Measurements from ENCODE around the gene BICC1. TPM values are rescaled to one million over a fixed set of nuclear protein-coding genes. Genes with fewer than 3 reads are reported as not detected.
"Not testable (repeated sequence)": the region's sequence is repeated elsewhere in the genome, so short reads cannot be mapped to it uniquely, and the experiment has no call there.

Gene BICC1
- total and polyA plus RNA-seq, 4 donors, result 5.9 to 54.2 (median 22.2) TPM

GRCh38 chr10:58857251-58857805 lies 344.7 kb downstream of the BICC1 start:
- H3K4me1 ChIP-seq (ENCODE audit: control insufficient read depth, insufficient read depth, low read length), result no peaks in the 10 kb centered on the region
- H3K9me3 ChIP-seq (ENCODE audit: control insufficient read depth, insufficient read depth, low read length), result no peaks in the 10 kb centered on the region
- DNase-seq (ENCODE audit: low read depth in 4 of 6, low spot score in 6 of 6), result no peak
- WGBS (ENCODE audit: insufficient coverage), result no CpG with 5 or more reads among the region's 3 CpGs
- no peak overlapping the region for H3K27ac ChIP-seq (ENCODE audit: low read depth, low read length)
- no peaks in the 10 kb centered on the region for H3K36me3 ChIP-seq (ENCODE audit: control insufficient read depth, insufficient read depth, low read length)
- H3K27me3 ChIP-seq (ENCODE audit: control insufficient read depth, insufficient read depth, low read length), result no peaks in the 10 kb centered on the region
- H3K4me3 ChIP-seq (ENCODE audit: low read depth, low read length), result no peak overlapping the region

- DNase-seq (ENCODE audit: low read depth in 4 of 6, low spot score in 6 of 6); H3K27ac ChIP-seq (ENCODE audit: low read depth, low read length): not testable (repeated sequence)
- no CpG with 5 or more reads among the region's 1 CpG for WGBS (ENCODE audit: insufficient coverage)
These were observed 345.5 kb downstream of the BICC1 start for GRCh38 chr10:58858123-58858522.

GRCh38 chr10:58859526-58859925 lies 346.9 kb downstream of the BICC1 start:
- WGBS (ENCODE audit: insufficient coverage), result no CpG with 5 or more reads among the region's 2 CpGs
- Histone ChIP-seq H3K27me3 (ENCODE audit: control insufficient read depth, insufficient read depth, low read length) (no peaks in the 10 kb centered on the region), H3K9me3 (ENCODE audit: control insufficient read depth, insufficient read depth, low read length) (no peaks in the 10 kb centered on the region), H3K4me1 (ENCODE audit: control insufficient read depth, insufficient read depth, low read length) (no peaks in the 10 kb centered on the region), H3K36me3 (ENCODE audit: control insufficient read depth, insufficient read depth, low read length) (no peaks in the 10 kb centered on the region), H3K4me3 (ENCODE audit: low read depth, low read length) (no peak overlapping the region), H3K27ac (ENCODE audit: low read depth, low read length) (no peak overlapping the region)
- DNase-seq (ENCODE audit: low read depth in 4 of 6, low spot score in 6 of 6), result no peak

More at GRCh38 chr10:58858123-58858522, 345.5 kb downstream of the BICC1 start:
- H3K4me1 ChIP-seq (ENCODE audit: control insufficient read depth, insufficient read depth, low read length); H3K36me3 ChIP-seq (ENCODE audit: control insufficient read depth, insufficient read depth, low read length); H3K9me3 ChIP-seq (ENCODE audit: control insufficient read depth, insufficient read depth, low read length); H3K27me3 ChIP-seq (ENCODE audit: control insufficient read depth, insufficient read depth, low read length); H3K4me3 ChIP-seq (ENCODE audit: low read depth, low read length): not testable (repeated sequence)

DNA sequence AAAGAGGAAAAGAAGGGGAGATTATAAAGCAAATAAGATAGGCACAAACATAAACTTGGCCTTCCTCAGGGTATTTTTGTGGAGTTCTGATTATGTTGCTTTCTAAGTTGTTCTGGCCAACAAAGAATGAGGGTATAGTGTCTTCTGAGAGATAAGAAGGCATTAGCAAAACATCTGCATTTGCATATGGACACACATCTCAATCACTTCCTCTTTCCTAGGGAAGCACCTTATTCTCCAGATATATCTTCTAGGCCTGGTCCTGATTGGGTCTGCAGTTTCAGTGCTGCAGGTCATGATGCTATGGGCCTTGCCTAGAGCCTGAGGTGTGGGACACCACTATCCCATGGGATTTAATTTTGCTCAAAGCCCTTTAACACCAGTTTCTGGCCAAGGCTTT lies 355.0 kb downstream of the BICC1 start:
- no peak for DNase-seq (ENCODE audit: low read depth in 4 of 6, low spot score in 6 of 6)

DNA sequence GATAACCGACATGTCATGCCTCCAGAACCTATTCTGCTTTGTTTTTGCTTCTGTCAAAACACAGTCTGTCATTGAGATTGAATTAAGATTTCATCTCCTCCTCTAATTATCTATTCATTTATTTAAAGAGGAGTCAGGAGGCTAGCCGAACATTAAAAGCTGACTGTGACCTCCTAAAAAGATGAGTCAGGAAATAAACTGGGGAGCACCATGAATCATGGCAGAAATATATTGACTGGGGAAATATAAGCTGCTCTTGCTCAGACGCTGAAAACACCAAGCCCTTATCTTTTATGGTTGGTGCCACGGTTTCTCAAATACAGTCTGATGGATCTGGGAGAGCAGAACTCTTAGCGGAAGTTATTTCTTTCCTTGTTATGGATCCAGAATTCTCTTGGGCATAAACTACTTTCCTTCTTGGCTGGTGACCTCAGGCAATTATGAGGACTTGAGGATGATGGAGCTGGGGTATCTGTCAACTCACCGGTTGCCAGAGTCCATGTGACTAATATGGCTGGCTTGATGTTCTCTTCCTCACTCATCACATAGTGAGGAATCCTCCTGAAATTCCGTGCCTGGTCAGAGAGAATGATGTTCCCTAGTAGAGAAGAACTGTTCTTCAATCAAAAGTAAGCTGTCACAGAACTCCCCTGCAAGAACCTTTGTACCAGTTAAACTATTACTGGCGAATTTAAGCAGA lies 356.2 kb downstream of the BICC1 start:
- DNase-seq (ENCODE audit: low read depth in 4 of 6, low spot score in 6 of 6), result no peak
- Histone ChIP-seq H3K27ac (ENCODE audit: low read depth, low read length) (no peak overlapping the region), H3K9me3 (ENCODE audit: control insufficient read depth, insufficient read depth, low read length) (no peaks in the 10 kb centered on the region), H3K4me1 (ENCODE audit: control insufficient read depth, insufficient read depth, low read length) (no peaks in the 10 kb centered on the region), H3K27me3 (ENCODE audit: control insufficient read depth, insufficient read depth, low read length) (no peaks in the 10 kb centered on the region), H3K36me3 (ENCODE audit: control insufficient read depth, insufficient read depth, low read length) (no peaks in the 10 kb centered on the region), H3K4me3 (ENCODE audit: low read depth, low read length) (no peak overlapping the region)
- 80% methylated on average over 1 of the region's 8 CpGs for WGBS (ENCODE audit: insufficient coverage)

More for the DNA sequence above, 355.0 kb downstream of the BICC1 start:
- H3K36me3 ChIP-seq (ENCODE audit: control insufficient read depth, insufficient read depth, low read length), result no peaks in the 10 kb centered on the region
- no peak overlapping the region for H3K27ac ChIP-seq (ENCODE audit: low read depth, low read length)
- no peaks in the 10 kb centered on the region for H3K27me3 ChIP-seq (ENCODE audit: control insufficient read depth, insufficient read depth, low read length)
- no peaks in the 10 kb centered on the region for H3K9me3 ChIP-seq (ENCODE audit: control insufficient read depth, insufficient read depth, low read length)
- no peaks in the 10 kb centered on the region for H3K4me1 ChIP-seq (ENCODE audit: control insufficient read depth, insufficient read depth, low read length)
- no peak overlapping the region for H3K4me3 ChIP-seq (ENCODE audit: low read depth, low read length)

DNA sequence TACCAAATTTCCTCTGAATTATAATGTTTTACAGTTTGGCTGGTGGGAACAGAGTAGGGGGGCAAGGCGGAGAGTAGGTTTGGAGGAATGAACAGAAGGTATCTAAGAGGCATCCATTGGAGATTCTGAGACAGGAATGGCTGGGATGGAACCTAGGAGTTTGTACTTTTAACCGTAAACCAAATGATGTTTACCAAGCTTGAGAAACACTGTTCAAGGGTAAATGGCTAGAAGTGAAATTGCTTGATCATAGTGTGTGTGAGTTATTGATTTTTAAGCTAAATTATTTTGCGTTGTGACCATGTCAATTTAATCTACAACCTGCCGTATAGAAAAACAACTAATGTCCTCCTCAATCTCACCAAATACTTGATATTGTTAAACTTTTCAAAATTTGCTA lies 357.4 kb downstream of the BICC1 start:
- DNase-seq (ENCODE audit: low read depth in 4 of 6, low spot score in 6 of 6), result no peak
- no peaks in the 10 kb centered on the region for H3K4me1 ChIP-seq (ENCODE audit: control insufficient read depth, insufficient read depth, low read length)
- H3K4me3 ChIP-seq (ENCODE audit: low read depth, low read length), result no peak overlapping the region
- 100% methylated on average over 2 of the region's 4 CpGs for WGBS (ENCODE audit: insufficient coverage)
- no peaks in the 10 kb centered on the region for H3K9me3 ChIP-seq (ENCODE audit: control insufficient read depth, insufficient read depth, low read length)
- no peaks in the 10 kb centered on the region for H3K27me3 ChIP-seq (ENCODE audit: control insufficient read depth, insufficient read depth, low read length)
- H3K27ac ChIP-seq (ENCODE audit: low read depth, low read length), result no peak overlapping the region
- no peaks in the 10 kb centered on the region for H3K36me3 ChIP-seq (ENCODE audit: control insufficient read depth, insufficient read depth, low read length)

DNA sequence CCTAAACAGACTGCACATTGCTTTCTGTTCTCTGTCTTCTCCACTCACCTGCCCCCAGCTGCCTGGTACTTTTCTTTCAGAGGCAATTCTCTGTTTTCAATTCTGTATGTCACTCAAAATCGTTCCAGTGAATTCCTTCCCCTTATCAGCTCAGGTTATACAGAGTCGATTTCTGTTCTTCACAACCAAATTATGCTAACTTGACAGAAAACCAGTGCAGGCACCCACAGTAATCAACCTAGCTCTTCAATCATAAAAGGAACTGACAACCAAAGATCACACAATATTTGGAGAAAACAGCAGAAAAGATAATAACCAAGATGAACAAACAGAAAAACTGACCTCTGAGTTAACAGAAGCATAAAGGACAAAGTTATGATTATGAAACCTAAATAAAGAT lies 360.5 kb downstream of the BICC1 start:
- 100% methylated on average over 2 of the region's 2 CpGs for WGBS (ENCODE audit: insufficient coverage)
- Histone ChIP-seq H3K36me3 (ENCODE audit: control insufficient read depth, insufficient read depth, low read length) (no peaks in the 10 kb centered on the region), H3K4me1 (ENCODE audit: control insufficient read depth, insufficient read depth, low read length) (no peaks in the 10 kb centered on the region), H3K27ac (ENCODE audit: low read depth, low read length) (no peak overlapping the region), H3K27me3 (ENCODE audit: control insufficient read depth, insufficient read depth, low read length) (no peaks in the 10 kb centered on the region), H3K9me3 (ENCODE audit: control insufficient read depth, insufficient read depth, low read length) (no peaks in the 10 kb centered on the region), H3K4me3 (ENCODE audit: low read depth, low read length) (no peak overlapping the region)
- DNase-seq (ENCODE audit: low read depth in 4 of 6, low spot score in 6 of 6), result no peak

Other genes with a start within 250 kb of the BICC1 start
- gene IPMK, start 245.0 kb upstream of the BICC1 start, total RNA-seq, result 10 to 100 TPM in 1 of 2 donors, 1 to 10 TPM in 1; 4.6 to 19.3 TPM
- gene IPMK, start 245.0 kb upstream of the BICC1 start, polyA plus RNA-seq (ENCODE audit: insufficient read length in 2 of 2), result 10 to 100 TPM in 1 of 2 donors, 1 to 10 TPM in 1; 7.5 to 14.2 TPM
- gene CISD1, start 243.7 kb upstream of the BICC1 start, total RNA-seq, result 10 to 100 TPM; 69.5 to 73.4 TPM
- gene CISD1, start 243.7 kb upstream of the BICC1 start, polyA plus RNA-seq (ENCODE audit: insufficient read length in 2 of 2), result 100 to 1,000 TPM in 1 of 2 donors, 10 to 100 TPM in 1; 98.8 to 107 TPM
- 10 to 100 TPM; 12.0 to 33.3 TPM for gene UBE2D1, start 177.9 kb upstream of the BICC1 start, total RNA-seq
- 10 to 100 TPM; 34.6 to 43.8 TPM for gene UBE2D1, start 177.9 kb upstream of the BICC1 start, polyA plus RNA-seq (ENCODE audit: insufficient read length in 2 of 2)
- gene TFAM, start 127.5 kb upstream of the BICC1 start, total RNA-seq, result 10 to 100 TPM; 34.1 to 48.2 TPM
- 10 to 100 TPM; 31.5 to 44.5 TPM for gene TFAM, start 127.5 kb upstream of the BICC1 start, polyA plus RNA-seq (ENCODE audit: insufficient read length in 2 of 2)

Data from spinal cord (tissue), 10 donors.